ENCODE data around the gene PCBP3. TPM values are rescaled to one million over a fixed set of nuclear protein-coding genes. Genes with fewer than 3 reads are reported as not detected.

PCBP3 gene
- total and polyA plus RNA-seq, 2 of the 13 experiments (the other 11 are each of a cell fraction or from before 2014, with no cell fraction given), result not detected

GRCh38 chr21:45875416-45875760 lies 231.9 kb downstream of the PCBP3 start:
- H3K4me2 ChIP-seq (ENCODE audit: low read depth, low read length), result no peak overlapping the region
- POLR2A ChIA-PET, result no interaction called here

More at GRCh38 chr21:45875416-45875760, 231.9 kb downstream of the PCBP3 start:
- DNase-seq (ENCODE audit: low spot score) (no peak), FAIRE-seq (no peak), ATAC-seq (no peak)
- Histone ChIP-seq H3K9ac (ENCODE audit: insufficient read depth, low read depth, low read length) (no peak overlapping the region), H3K27me3 (ENCODE audit: control insufficient read depth in 1 of 2, insufficient read depth in 2 of 2, low read length in 2 of 2) (peaks cover 20 to 85% of the 10 kb centered on the region in 2 experiments), H3K9me3 (ENCODE audit: low read length) (no peaks in the 10 kb centered on the region), H3K36me3 (replicated peaks in 1 of 2; ENCODE audit: control insufficient read depth in 1 of 2, insufficient read depth in 2 of 2, low read length in 2 of 2) (no peaks in the 10 kb centered on the region), H3K4me1 (ENCODE audit: insufficient read depth, low read length) (0 out of 2 replicates have a peak, but pooled peaks cover 5% of the 10 kb centered on the region), H2AFZ (ENCODE audit: low read length) (no peak overlapping the region), H3K4me3 (replicated peaks in 1 of 3; ENCODE audit: insufficient read depth in 1 of 3, low read depth in 2 of 3, low read length in 3 of 3) (no peak overlapping the region), H4K20me1 (ENCODE audit: insufficient read depth, low read length) (no peaks in the 10 kb centered on the region), H3K27ac (ENCODE audit: extremely low read length, insufficient read depth, low read length) (no peak overlapping the region), H3K79me2 (ENCODE audit: insufficient read depth, low read length) (no peaks in the 10 kb centered on the region)
- CTCF ChIA-PET (ENCODE audit: low intra/inter-chr PET ratio, low total read pairs), result no interaction called here
- no TSS peak for BruUV-seq (replicated peaks)
- in situ Hi-C loops (cut with HindIII; ENCODE audit: extremely low pct_ligation_motif_present, low pct_unique_long_range_greater_than_20kb) (no loop called here), intact Hi-C loops (cut with micrococcal nuclease; ENCODE audit: unreplicated experiment) (no loop called here)
- WGBS (ENCODE audit: low lambda C conversion rate), result 32% methylated on average over 6 of the region's 6 CpGs
- TF ChIP-seq ZBTB4 (CRISPR knock-in tag; IDR thresholded peaks at IDR 0.05; ENCODE audit: borderline replicate concordance), result no peak
- TF ChIP-seq HDAC1 (CRISPR knock-in tag; IDR thresholded peaks at IDR 0.05), result peak; percentile 8; the same call in 1 of the 2 replicates

Measured in HepG2 (cell line).